Putamen (tissue), 1 donor: Measurements from ENCODE around the gene CTAG1B.
"Not testable (repeated sequence)": the region's sequence is repeated elsewhere in the genome, so short reads cannot be mapped to it uniquely, and the experiment has no call there.

ENCODE experiments used
- DNase-seq: peaks from one replicate; pipeline ENCODE4 v3.0.0-alpha.2; 2016; ENCODE audit warnings: low spot score

Gene CTAG1B

GRCh38 chrX:154619182-154619581 lies at the start of gene CTAG1B:
TSS of gene CTAG1B (minus strand) at chrX:154619282. CDS start at chrX:154619218, 64 bp downstream.
- not testable (repeated sequence) for DNase-seq

- DNase-seq, result no peak
These were observed 42.8 kb upstream of the CTAG1B start for GRCh38 chrX:154661899-154662298.

GRCh38 chrX:154661170-154661569 lies 42.1 kb upstream of the CTAG1B start:
- no peak for DNase-seq

- no peak for DNase-seq
These were observed 41.5 kb upstream of the CTAG1B start for GRCh38 chrX:154660541-154660940.

GRCh38 chrX:154658957-154659356 lies 39.9 kb upstream of the CTAG1B start:
- no peak for DNase-seq

GRCh38 chrX:154658187-154658586 lies 39.1 kb upstream of the CTAG1B start:
- DNase-seq, result no peak

GRCh38 chrX:154657226-154657805 lies 38.2 kb upstream of the CTAG1B start:
- DNase-seq, result no peak

GRCh38 chrX:154655786-154656185 lies 36.7 kb upstream of the CTAG1B start:
- DNase-seq, result no peak

GRCh38 chrX:154655346-154655745 lies 36.3 kb upstream of the CTAG1B start:
- no peak for DNase-seq

- no peak for DNase-seq
These were observed 35.8 kb upstream of the CTAG1B start for GRCh38 chrX:154654925-154655324.

- DNase-seq, result no peak
These were observed 35.3 kb upstream of the CTAG1B start for GRCh38 chrX:154654372-154654771.

- not testable (repeated sequence) for DNase-seq
These were observed 34.3 kb upstream of the CTAG1B start, which contains the start of gene CTAG2 for GRCh38 chrX:154653413-154653812. TSS of gene CTAG2 (minus strand) at chrX:154653579. CDS start at chrX:154653515, 64 bp downstream.

- DNase-seq, result no peak
These were observed 33.9 kb upstream of the CTAG1B start for GRCh38 chrX:154653048-154653401.

- no peak for DNase-seq
These were observed 33.4 kb upstream of the CTAG1B start for GRCh38 chrX:154652311-154653047.

- no peak for DNase-seq
These were observed 31.1 kb upstream of the CTAG1B start for GRCh38 chrX:154650221-154650510.

- no peak for DNase-seq
These were observed 30.6 kb upstream of the CTAG1B start for GRCh38 chrX:154649503-154650220.

- DNase-seq, result no peak
These were observed 29.8 kb upstream of the CTAG1B start for GRCh38 chrX:154648931-154649330.

- DNase-seq, result not testable (repeated sequence)
These were observed 26.8 kb upstream of the CTAG1B start for GRCh38 chrX:154645745-154646378.

- DNase-seq, result not testable (repeated sequence)
These were observed 24.6 kb upstream of the CTAG1B start for GRCh38 chrX:154643708-154644107.

GRCh38 chrX:154641740-154642139 lies 22.7 kb upstream of the CTAG1B start:
- DNase-seq, result not testable (repeated sequence)

GRCh38 chrX:154633661-154634060 lies 14.6 kb upstream of the CTAG1B start:
- DNase-seq, result not testable (repeated sequence)

- not testable (repeated sequence) for DNase-seq
These were observed 11.9 kb upstream of the CTAG1B start for GRCh38 chrX:154630949-154631348.

GRCh38 chrX:154628960-154629359 lies 9.9 kb upstream of the CTAG1B start:
- DNase-seq, result not testable (repeated sequence)
